HG03442 (cell line): ENCODE data around the gene ATP2A3.

Experiments used
- ATAC-seq: cut with Tn5 transposase; IDR thresholded peaks from one replicate; pipeline ENCODE4 v1.9.1; 2021; ENCODE audit warnings: mild to moderate bottlenecking, moderate library complexity; ENCODE audit not compliant: unreplicated experiment

The ATP2A3 gene

GRCh38 chr17:3929764-3930163 is 34.5 kb downstream of the ATP2A3 start:
- ATAC-seq: no peak

- ATAC-seq: no peak
Observed at GRCh38 chr17:3929181-3929580, 35.1 kb downstream of the ATP2A3 start.

GRCh38 chr17:3928406-3928805 is 35.8 kb downstream of the ATP2A3 start:
- no peak for ATAC-seq

- no peak for ATAC-seq
Observed at GRCh38 chr17:3927628-3928340, 36.5 kb downstream of the ATP2A3 start.

- no peak for ATAC-seq
Observed at GRCh38 chr17:3926860-3927627, 37.2 kb downstream of the ATP2A3 start.

GRCh38 chr17:3925684-3926485 is 38.4 kb downstream of the ATP2A3 start:
- ATAC-seq: no peak

GRCh38 chr17:3924512-3925350 is 39.5 kb downstream of the ATP2A3 start:
- ATAC-seq: no peak

- no peak for ATAC-seq
Observed at GRCh38 chr17:3923466-3924190, 40.6 kb downstream of the ATP2A3 start.

GRCh38 chr17:3922765-3923164 is 41.5 kb downstream of the ATP2A3 start:
- no peak for ATAC-seq

GRCh38 chr17:3921502-3922319 is 42.5 kb downstream of the ATP2A3 start:
- no peak for ATAC-seq

- ATAC-seq: no peak
Observed at GRCh38 chr17:3921006-3921405, 43.2 kb downstream of the ATP2A3 start.

GRCh38 chr17:3919123-3919624 is 45.1 kb downstream of the ATP2A3 start:
- ATAC-seq: no peak

- ATAC-seq: no peak
Observed at GRCh38 chr17:3918372-3919122, 45.7 kb downstream of the ATP2A3 start.

GRCh38 chr17:3917391-3917931 is 46.8 kb downstream of the ATP2A3 start:
- no peak for ATAC-seq

- no peak for ATAC-seq
Observed at GRCh38 chr17:3916825-3917224, 47.4 kb downstream of the ATP2A3 start.

- no peak for ATAC-seq
Observed at GRCh38 chr17:3915995-3916696, 48.1 kb downstream of the ATP2A3 start, which contains the start of gene P2RX1. TSS of gene P2RX1 (minus strand) at chr17:3916465. CDS start at chr17:3916225, 240 bp downstream.

- ATAC-seq: no peak
Observed at GRCh38 chr17:3915581-3915994, 48.6 kb downstream of the ATP2A3 start.
